ENCODE measurements around the gene NEMF.
"Not testable (repeated sequence)": the region's sequence is repeated elsewhere in the genome, so short reads cannot be mapped to it uniquely, and the experiment has no call there.

Gene NEMF

GRCh38 chr14:49852301-49853157 lies at the start of gene NEMF:
Gene NEMF (minus strand): TSS chr14:49852788. CDS start chr14:49852753, 35 bp downstream.
- peak; percentile 65 for DNase-seq

GRCh38 chr14:49900973-49901372 lies 48.4 kb upstream of the NEMF start:
- DNase-seq, result no peak

- DNase-seq, result no peak
These were observed 45.9 kb upstream of the NEMF start for GRCh38 chr14:49898485-49898884.

- no peak for DNase-seq
These were observed 45.4 kb upstream of the NEMF start for GRCh38 chr14:49897965-49898364.

GRCh38 chr14:49897414-49897813 lies 44.8 kb upstream of the NEMF start:
- DNase-seq, result no peak

- no peak for DNase-seq
These were observed 44.4 kb upstream of the NEMF start for GRCh38 chr14:49896966-49897365.

- not testable (repeated sequence) for DNase-seq
These were observed 43.7 kb upstream of the NEMF start for GRCh38 chr14:49896272-49896671.

- DNase-seq, result no peak
These were observed 42.9 kb upstream of the NEMF start for GRCh38 chr14:49895480-49895879.

- not testable (repeated sequence) for DNase-seq
These were observed 41.9 kb upstream of the NEMF start for GRCh38 chr14:49894214-49895107.

GRCh38 chr14:49893309-49894213 lies 41.0 kb upstream of the NEMF start:
- no peak for DNase-seq

GRCh38 chr14:49892636-49893308 lies 40.2 kb upstream of the NEMF start, which contains the start of gene ARF6:
Gene ARF6 (plus strand): TSS chr14:49893082. CDS start chr14:49893737, 655 bp downstream.
- DNase-seq, result peak; percentile 90

- peak; percentile 73 for DNase-seq
These were observed 39.7 kb upstream of the NEMF start for GRCh38 chr14:49892301-49892635.

- no peak for DNase-seq
These were observed 35.7 kb upstream of the NEMF start for GRCh38 chr14:49888293-49888692.

GRCh38 chr14:49886523-49886922 lies 33.9 kb upstream of the NEMF start:
- no peak for DNase-seq

- no peak for DNase-seq
These were observed 30.5 kb upstream of the NEMF start for GRCh38 chr14:49882826-49883694.

- no peak for DNase-seq
These were observed 28.9 kb upstream of the NEMF start for GRCh38 chr14:49881350-49882001.

- no peak for DNase-seq
These were observed 27.9 kb upstream of the NEMF start for GRCh38 chr14:49880267-49881064.

- DNase-seq, result peak; percentile 42
These were observed 27.1 kb upstream of the NEMF start for GRCh38 chr14:49879646-49880204.

- no peak for DNase-seq
These were observed 24.1 kb upstream of the NEMF start for GRCh38 chr14:49876563-49877127.
